IPS DF 6.9 (cell line): ENCODE measurements around the gene MGAT4A.

Experiments
- DNase-seq: peaks from one replicate; pipeline ENCODE4 v3.0.0-alpha.2; 2013; ENCODE audit warnings: low read depth, low spot score
- H3K27ac ChIP-seq: one replicate; pipeline ENCODE4 v1.5.1; 2013; ENCODE audit warnings: low read length, control low read depth
- H3K27me3 ChIP-seq: 2 replicates; pipeline ENCODE4 v1.6.1; 2013; ENCODE audit warnings: mild to moderate bottlenecking, low read length; ENCODE audit not compliant: control insufficient read depth, insufficient read depth
- H3K36me3 ChIP-seq: 2 replicates; pipeline ENCODE4 v1.6.1; 2013; ENCODE audit warnings: low read length; ENCODE audit not compliant: control insufficient read depth, insufficient read depth
- H3K4me1 ChIP-seq: 2 replicates; pipeline ENCODE4 v1.6.1; 2013; ENCODE audit warnings: low read length; ENCODE audit not compliant: control insufficient read depth, insufficient read depth
- H3K4me3 ChIP-seq: 2 replicates; pipeline ENCODE4 v1.5.1; 2013; ENCODE audit warnings: mild to moderate bottlenecking, low read length
- H3K9me3 ChIP-seq: 2 replicates; pipeline ENCODE4 v1.6.1; 2013; ENCODE audit warnings: low read length, inconsistent platforms; ENCODE audit not compliant: control insufficient read depth, insufficient read depth
- WGBS: extraction: QIAGEN DNeasy Blood & Tissue Kit; methylation state at CpG from one replicate; pipeline ENCODE4 v1.1.7; 2013; ENCODE audit warnings: mixed read lengths, missing lambda C conversion rate; ENCODE audit not compliant: insufficient read length, insufficient coverage; 5-methylcytosine and 5-hydroxymethylcytosine counted together

Gene MGAT4A

GRCh38 chr2:98637401-98638147 is 93.4 kb downstream of the MGAT4A start:
- no peaks in the 10 kb centered on the region for H3K9me3 ChIP-seq
- no peaks in the 10 kb centered on the region for H3K4me1 ChIP-seq
- no CpG with 5 or more reads among the region's 10 CpGs for WGBS
- no peaks in the 10 kb centered on the region for H3K27me3 ChIP-seq
- no peak overlapping the region for H3K27ac ChIP-seq
- no peak for DNase-seq
- no peaks in the 10 kb centered on the region for H3K36me3 ChIP-seq
- no peak overlapping the region for H3K4me3 ChIP-seq

GRCh38 chr2:98634406-98635092 is 96.4 kb downstream of the MGAT4A start:
- no CpG with 5 or more reads among the region's 9 CpGs for WGBS
- no peaks in the 10 kb centered on the region for H3K9me3 ChIP-seq
- H3K27ac ChIP-seq = no peak overlapping the region
- no peak overlapping the region for H3K4me3 ChIP-seq
- no peaks in the 10 kb centered on the region for H3K36me3 ChIP-seq
- peak; percentile 37 for DNase-seq
- no peaks in the 10 kb centered on the region for H3K27me3 ChIP-seq
- H3K4me1 ChIP-seq = no peaks in the 10 kb centered on the region

GRCh38 chr2:98632351-98632750 is 98.6 kb downstream of the MGAT4A start:
- no peaks in the 10 kb centered on the region for H3K27me3 ChIP-seq
- no CpG with 5 or more reads among the region's 3 CpGs for WGBS
- H3K27ac ChIP-seq = no peak overlapping the region
- DNase-seq = no peak
- H3K9me3 ChIP-seq = no peaks in the 10 kb centered on the region
- no peaks in the 10 kb centered on the region for H3K4me1 ChIP-seq
- H3K4me3 ChIP-seq = no peak overlapping the region
- H3K36me3 ChIP-seq = no peaks in the 10 kb centered on the region

GRCh38 chr2:98623657-98624056 is 107.3 kb downstream of the MGAT4A start:
- no CpG with 5 or more reads among the region's 5 CpGs for WGBS
- DNase-seq = no peak

GRCh38 chr2:98617149-98617548 is 113.8 kb downstream of the MGAT4A start:
- H3K9me3 ChIP-seq = no peaks in the 10 kb centered on the region
- no peak overlapping the region for H3K27ac ChIP-seq
- H3K27me3 ChIP-seq = no peaks in the 10 kb centered on the region
- no peaks in the 10 kb centered on the region for H3K4me1 ChIP-seq
- H3K4me3 ChIP-seq = no peak overlapping the region
- peaks cover 6% of the 10 kb centered on the region; the same call in 1 of the 2 replicates for H3K36me3 ChIP-seq
- no peak for DNase-seq
- WGBS = no CpG with 5 or more reads among the region's 5 CpGs

More at GRCh38 chr2:98623657-98624056, 107.3 kb downstream of the MGAT4A start:
- H3K27me3 ChIP-seq = no peaks in the 10 kb centered on the region
- H3K36me3 ChIP-seq = no peaks in the 10 kb centered on the region
- no peaks in the 10 kb centered on the region for H3K4me1 ChIP-seq
- no peaks in the 10 kb centered on the region for H3K9me3 ChIP-seq
- no peak overlapping the region for H3K4me3 ChIP-seq
- no peak overlapping the region for H3K27ac ChIP-seq

GRCh38 chr2:98615481-98615880 is 115.5 kb downstream of the MGAT4A start:
- H3K27ac ChIP-seq = no peak overlapping the region
- no peaks in the 10 kb centered on the region for H3K9me3 ChIP-seq
- no peak for DNase-seq
- no peaks in the 10 kb centered on the region for H3K4me1 ChIP-seq
- H3K27me3 ChIP-seq = no peaks in the 10 kb centered on the region
- peaks cover 6% of the 10 kb centered on the region; the same call in 1 of the 2 replicates for H3K36me3 ChIP-seq
- whole genome bisulfite sequencing = no CpG with 5 or more reads among the region's 5 CpGs
- no peak overlapping the region for H3K4me3 ChIP-seq

- Histone ChIP-seq H3K36me3 (peaks cover 6% of the 10 kb centered on the region; the same call in 1 of the 2 replicates), H3K27me3 (no peaks in the 10 kb centered on the region), H3K27ac (no peak overlapping the region), H3K9me3 (no peaks in the 10 kb centered on the region), H3K4me1 (no peaks in the 10 kb centered on the region), H3K4me3 (no peak overlapping the region)
- DNase-seq = no peak
- no CpG with 5 or more reads among the region's 9 CpGs for WGBS
Measured at GRCh38 chr2:98614024-98614739, 116.8 kb downstream of the MGAT4A start.

GRCh38 chr2:98608962-98609604 is 121.8 kb downstream of the MGAT4A start:
- peak overlapping the region; percentile 64; the same call in 1 of the 2 replicates for H3K4me3 ChIP-seq
- H3K27ac ChIP-seq = no peak overlapping the region
- no peaks in the 10 kb centered on the region for H3K27me3 ChIP-seq
- WGBS = no CpG with 5 or more reads among the region's 29 CpGs
- H3K4me1 ChIP-seq = 0 out of 2 replicates have a peak, but pooled peaks cover 1% of the 10 kb centered on the region
- DNase-seq = no peak
- H3K9me3 ChIP-seq = no peaks in the 10 kb centered on the region
- peaks cover 4% of the 10 kb centered on the region; the same call in 1 of the 2 replicates for H3K36me3 ChIP-seq

GRCh38 chr2:98608116-98608961 is 122.6 kb downstream of the MGAT4A start, which contains the start of the genes COA5 and UNC50:
Gene COA5, minus strand, starts transcription at chr2:98608512. Its CDS starts 107 bp downstream, at chr2:98608405.
Gene UNC50, plus strand, starts transcription at chr2:98608589. Its CDS starts 1,171 bp downstream, at chr2:98609760.
- peak within 1 kb of the TSS; percentile 64 for H3K4me3 ChIP-seq
- H3K4me1 ChIP-seq = 0 out of 2 replicates have a peak, but pooled peaks cover 1% of the 10 kb centered on the region
- peak; percentile 43 for DNase-seq
- peaks cover 4% of the 10 kb centered on the region; the same call in 1 of the 2 replicates for H3K36me3 ChIP-seq
- H3K27me3 ChIP-seq = no peaks in the 10 kb centered on the region
- no peaks in the 10 kb centered on the region for H3K9me3 ChIP-seq
- WGBS = no CpG with 5 or more reads among the region's 93 CpGs
- H3K27ac ChIP-seq = no peak within 1 kb of the TSS
